HG03097 (cell line): ENCODE results near the gene ALDH3B1.

ENCODE experiments used
- ATAC-seq: cut with Tn5 transposase; IDR thresholded peaks from one replicate; pipeline ENCODE4 v1.9.1; 2021; ENCODE audit not compliant: unreplicated experiment, low FRiP score

ALDH3B1 gene

GRCh38 chr11:67996622-67997474 is 13.3 kb upstream of the ALDH3B1 start:
- no peak for ATAC-seq

DNA sequence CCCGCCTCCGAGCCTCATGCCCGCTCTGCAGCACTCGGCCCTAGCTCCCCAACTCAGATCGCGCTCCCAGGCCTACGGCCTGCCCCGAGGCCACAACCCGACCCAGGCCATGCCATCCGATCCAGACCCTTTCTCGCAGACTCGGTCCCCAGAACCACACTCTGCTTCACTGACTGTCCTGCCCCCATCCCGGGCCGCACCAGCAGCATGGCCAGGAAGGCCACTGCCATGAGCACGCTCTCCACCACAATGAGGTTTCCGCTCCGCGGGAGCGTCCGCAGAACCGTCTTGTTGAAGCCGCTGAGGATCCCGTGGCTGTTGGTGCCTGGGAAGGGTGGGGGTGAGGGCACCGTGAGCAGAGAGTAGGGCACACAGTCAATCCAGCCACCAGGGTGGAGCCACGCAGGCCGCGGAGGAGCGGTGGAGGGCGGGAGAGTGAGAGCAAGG is 12.6 kb upstream of the ALDH3B1 start:
- ATAC-seq: no peak

DNA sequence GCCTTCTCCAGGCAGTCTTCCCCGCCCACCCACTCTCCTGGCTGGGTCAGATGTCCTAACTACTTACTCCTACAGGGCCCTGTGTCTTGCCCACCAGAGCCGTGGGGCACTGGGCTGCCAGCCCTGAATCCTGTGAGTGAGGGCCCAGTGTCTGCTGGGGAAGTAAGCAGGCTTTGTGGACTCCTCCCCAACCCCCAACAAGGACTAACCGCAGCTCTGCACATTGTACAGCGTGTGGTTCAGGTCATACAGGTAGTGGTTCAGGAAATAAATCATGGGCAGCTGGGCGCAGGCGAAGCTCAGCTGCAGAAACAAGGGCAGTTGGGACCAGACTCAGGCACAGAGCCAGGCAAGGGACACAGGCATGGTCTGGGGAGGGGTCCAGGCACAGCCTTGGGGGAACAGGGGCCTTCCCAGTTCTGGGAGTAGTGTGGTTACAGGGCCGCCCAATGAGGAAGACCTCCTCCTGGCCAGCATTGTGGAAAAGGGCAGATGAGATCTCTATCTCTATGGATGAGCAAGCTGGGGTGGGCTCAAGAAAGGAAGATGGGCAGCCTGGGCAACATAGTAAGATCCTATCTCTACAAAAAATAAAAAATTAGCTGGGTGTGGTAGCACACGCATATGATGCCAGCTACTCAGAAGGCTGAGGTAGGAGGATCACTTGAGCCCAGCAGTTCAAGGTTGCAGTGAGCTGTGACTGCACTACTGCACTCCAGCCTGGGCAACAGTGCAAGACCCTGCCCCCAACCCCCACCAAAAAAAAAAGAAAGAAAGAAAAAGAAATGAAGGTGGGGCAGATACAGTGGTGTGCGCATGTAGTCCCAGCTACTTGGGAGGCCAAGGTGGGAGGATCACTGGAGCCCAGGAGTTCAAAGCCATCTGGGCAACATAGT is 11.7 kb upstream of the ALDH3B1 start:
- ATAC-seq: no peak

DNA sequence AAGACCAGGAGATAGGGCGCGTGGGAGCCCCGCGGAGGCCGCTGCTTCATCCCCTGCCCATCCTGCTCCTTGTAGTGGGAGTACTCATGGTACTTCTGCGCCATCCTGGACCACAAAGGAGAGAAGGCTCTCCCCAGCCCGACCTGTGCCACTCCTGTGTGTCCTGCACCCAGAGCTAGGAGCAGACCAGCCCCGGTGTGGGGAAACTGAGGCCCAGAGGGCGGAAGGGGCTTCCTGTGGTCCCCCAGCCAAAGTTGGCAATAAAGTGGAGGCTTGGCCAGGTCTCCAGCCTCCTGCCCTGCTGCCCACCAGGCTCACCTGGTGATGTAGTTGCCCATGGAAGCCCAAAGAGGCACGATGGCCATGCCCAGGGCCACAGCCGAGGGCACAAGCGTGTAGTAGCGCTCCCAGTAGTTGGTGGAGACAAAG is 10.9 kb upstream of the ALDH3B1 start:
- no peak for ATAC-seq

DNA sequence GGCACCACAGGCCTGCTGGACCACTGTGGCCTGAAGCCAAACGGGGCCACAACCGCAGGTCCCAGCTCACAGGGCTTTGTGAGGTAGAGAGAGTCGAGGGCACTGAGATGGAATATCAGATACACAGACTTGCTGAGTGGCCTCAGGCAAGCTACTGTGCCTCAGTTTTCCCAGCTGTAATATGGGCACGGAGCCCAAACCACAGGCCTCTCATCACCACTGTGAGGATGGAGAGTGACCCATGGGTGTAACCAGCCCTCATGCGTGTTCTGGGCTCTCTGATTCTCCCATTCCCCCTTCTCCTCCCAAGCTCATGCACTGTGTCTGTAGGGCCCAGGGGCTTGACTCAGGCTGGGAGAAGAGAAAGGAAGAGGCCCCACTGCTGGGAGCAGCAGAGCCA is 10.4 kb upstream of the ALDH3B1 start:
- ATAC-seq: no peak

- no peak for ATAC-seq
Observed at GRCh38 chr11:68002575-68002937, 7.6 kb upstream of the ALDH3B1 start.

DNA sequence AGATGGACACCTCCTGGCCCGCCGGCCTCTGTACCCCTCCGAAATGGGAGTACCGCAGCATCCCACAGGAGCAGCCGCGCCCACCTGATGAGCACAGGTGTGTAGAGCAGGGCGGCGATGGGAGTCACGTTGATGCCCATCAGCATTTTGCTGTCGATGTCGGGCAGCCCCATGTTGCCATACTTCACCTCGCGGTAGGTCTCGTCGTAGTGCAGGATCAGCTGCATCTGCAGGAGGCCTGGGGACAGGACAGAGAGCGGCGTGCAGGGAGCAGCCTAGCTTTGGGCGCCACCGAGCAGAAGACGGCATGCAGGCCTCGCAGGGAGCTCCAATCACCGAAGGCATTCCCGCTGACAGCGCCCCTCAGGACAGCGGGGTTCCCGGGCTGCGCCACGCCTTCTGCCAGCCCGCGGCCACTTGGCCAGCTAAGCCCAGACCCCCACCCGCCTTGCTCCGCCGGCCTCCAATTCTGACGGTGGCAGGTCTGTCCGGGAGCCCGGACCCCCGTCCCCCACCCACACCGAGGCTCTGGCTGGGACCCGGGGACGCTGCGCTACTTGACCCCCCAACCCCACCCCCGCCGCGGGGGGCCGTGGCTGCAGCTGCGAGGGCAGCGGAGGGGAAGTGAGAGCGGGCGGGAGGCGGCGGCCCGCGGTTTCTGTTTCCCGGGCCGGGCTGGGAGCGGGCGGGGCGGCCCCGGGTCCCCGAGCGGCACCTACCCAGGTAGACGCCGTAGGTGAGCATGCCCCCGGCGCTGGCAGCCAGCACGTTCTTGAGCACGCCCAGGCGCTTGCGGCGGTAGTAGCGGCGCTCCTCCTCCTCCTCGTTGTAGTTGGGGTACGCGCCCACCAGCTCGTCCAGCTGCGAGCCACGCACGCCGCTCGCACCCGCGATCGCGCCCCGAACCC is 6.9 kb upstream of the ALDH3B1 start:
- ATAC-seq: no peak

- no peak for ATAC-seq
Observed at GRCh38 chr11:68003846-68004550, 6.1 kb upstream of the ALDH3B1 start, which contains the start of gene UNC93B1. TSS of gene UNC93B1 (minus strand) at chr11:68004097. CDS start at chr11:68004043, 54 bp downstream.

DNA sequence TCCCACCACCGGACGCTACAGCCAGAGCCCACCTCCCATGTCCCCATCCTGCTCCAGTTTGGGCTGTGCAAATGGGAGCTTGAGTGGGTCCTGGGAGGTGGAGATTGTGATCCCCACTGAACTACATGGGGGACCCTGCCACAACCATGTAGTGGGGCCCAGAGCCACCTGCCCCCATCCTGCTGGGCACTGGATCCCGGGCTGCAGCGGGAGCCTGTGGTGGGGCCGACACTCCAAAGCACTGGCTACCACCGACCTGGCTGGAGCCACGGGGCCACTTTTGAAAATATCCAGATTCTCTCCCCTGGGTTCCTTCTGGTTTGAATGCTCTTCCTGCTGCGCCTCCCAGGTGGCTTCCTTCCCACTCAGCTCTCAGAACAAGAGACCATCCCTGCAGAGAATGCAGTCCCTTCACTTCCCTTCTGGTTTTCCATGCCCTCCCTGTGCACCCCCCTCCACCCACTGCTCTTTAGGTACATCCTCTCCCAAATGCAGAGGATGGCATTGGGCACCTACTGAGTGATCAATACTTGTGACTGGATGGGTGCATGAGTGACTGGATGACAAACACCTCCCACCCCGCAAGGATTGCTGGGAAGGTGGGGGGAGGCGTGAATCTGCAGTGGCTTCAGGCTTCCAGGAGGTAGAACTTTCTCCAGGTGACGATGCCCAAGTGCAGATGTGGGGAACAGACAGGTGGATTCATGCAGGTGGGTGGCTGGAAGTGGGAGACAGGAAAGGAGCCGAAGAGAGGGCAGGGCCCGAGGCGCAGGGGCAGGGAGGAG is 5.4 kb upstream of the ALDH3B1 start:
- ATAC-seq: no peak

- no peak for ATAC-seq
Observed at GRCh38 chr11:68006606-68007166, 3.4 kb upstream of the ALDH3B1 start.

DNA sequence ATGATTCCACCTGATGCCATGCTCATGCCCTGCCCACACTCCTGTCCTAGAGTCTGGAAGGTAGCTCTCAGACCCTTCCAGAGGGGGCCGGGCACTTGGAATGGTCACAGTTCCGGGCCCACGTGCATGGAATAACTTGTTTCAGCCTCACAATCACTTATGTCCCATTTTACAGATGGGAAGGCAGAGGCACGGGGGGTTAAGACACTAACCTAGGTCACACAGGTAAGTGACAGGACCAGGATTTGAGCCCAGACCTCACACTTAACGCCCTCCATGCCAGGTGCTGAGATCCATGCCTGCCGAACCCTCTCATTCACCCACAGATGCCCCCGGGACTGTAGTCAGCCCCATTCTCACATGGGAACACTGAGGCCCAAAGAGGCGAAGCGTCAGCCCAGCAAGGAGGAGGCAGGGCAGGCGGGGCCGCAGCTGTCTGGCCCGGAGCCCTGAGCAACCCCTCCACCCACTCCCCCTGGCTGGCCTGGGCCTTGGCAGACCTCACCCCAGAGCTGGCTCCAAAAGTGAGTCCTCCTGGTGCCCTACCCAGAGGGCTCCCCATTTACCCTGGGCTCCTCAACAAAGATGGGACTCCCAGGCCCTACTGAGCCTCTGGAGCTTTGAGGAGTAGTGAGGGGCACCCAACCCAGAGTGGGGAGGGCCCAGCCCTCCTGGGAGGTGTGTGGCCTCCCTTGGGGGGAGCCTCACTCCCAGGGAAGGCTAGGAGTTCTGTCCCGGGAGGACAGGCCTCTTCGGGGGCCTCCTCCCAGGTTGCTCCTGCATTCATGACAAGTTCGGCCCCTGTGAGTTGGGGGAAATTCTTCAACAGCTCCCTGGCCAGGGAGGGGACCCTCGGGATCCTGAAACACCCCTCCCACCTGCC is 2.4 kb upstream of the ALDH3B1 start:
- ATAC-seq: no peak

GRCh38 chr11:68008381-68009337 is 1.5 kb upstream of the ALDH3B1 start:
- no peak for ATAC-seq

GRCh38 chr11:68009391-68010089 is 587 bp upstream of the ALDH3B1 start:
- ATAC-seq: no peak

DNA sequence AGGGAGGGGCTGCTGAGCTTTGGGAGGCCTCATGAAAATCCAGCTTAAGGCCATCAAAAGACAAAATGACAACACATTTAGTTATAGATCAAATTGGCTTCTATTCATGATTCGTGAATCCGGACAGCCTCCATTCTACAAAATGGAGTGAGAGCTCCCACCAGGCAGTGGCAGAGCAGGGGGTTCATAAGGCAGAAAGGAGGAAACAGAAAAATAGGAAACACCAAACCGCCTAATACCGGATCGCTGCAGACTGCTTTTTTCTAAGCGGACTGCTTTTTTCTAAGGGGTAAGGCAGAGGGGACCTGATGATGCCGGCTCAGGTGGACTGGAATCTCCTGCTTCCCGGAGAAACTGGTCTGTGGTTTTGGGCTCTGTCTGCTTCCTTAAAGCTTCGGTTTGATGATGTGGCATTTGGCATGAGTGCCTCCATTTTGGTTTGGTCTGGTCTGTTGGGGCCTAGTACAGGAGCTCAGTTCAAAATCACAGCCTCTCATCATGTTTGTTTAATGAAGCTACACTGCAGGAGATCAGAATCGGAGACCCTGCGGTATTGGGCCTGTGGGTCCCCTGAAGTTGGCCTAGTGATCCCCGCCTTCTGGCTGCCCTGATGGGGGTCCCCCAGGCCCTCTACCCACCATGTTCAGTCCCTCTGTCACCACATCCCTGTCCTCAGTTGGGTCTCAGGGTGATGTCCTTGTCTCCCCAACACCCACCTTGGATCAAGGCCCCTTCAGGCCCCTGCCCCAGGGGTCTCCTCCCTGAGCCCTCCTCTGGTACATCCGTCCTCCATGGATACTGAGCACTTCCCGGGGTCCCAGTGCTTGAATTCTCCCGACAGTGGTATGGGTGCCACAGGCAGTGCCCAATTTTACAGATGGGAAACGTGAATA is 1.2 kb downstream of the ALDH3B1 start:
- no peak for ATAC-seq
